ENCODE measurements around the gene TBPL1. TPM values are rescaled to one million over a fixed set of nuclear protein-coding genes. Genes with fewer than 3 reads are reported as not detected.

Gene TBPL1
- total and polyA plus RNA-seq, 7 experiments from 2014 or later: 21.0 to 51.2 (median 31.2) TPM

- Histone ChIP-seq H3K4me3 (ENCODE audit: low read length) (no peak overlapping the region), H3K36me3 (ENCODE audit: control insufficient read depth in 2 of 3, insufficient read depth in 3 of 3, low read length in 3 of 3) (no peaks in the 10 kb centered on the region), H3K27me3 (ENCODE audit: control insufficient read depth in 2 of 2, insufficient read depth in 2 of 2, low read length in 2 of 2) (no peaks in the 10 kb centered on the region), H3K9me3 (ENCODE audit: control insufficient read depth in 2 of 3, low read length in 3 of 3) (no peaks in the 10 kb centered on the region), H3K27ac (ENCODE audit: low read depth, low read length) (no peak overlapping the region), H3K4me1 (ENCODE audit: control insufficient read depth in 2 of 2, insufficient read depth in 2 of 2, low read length in 2 of 2) (no peaks in the 10 kb centered on the region)
- H3K36me3 Mint-ChIP-seq: no peaks in the 10 kb centered on the region
- ATAC-seq: no peak
- intact Hi-C loops (cut with micrococcal nuclease): no loop called here
- ChIA-PET POLR2A (no interaction called here), CTCF (no interaction called here)
- H3K27ac Mint-ChIP-seq: no peak overlapping the region
- H3K4me1 Mint-ChIP-seq: peaks cover 0 to 4% (median 0%) of the 10 kb centered on the region in 7 donors
- no peaks in the 10 kb centered on the region for H3K9me3 Mint-ChIP-seq
- H3K27me3 Mint-ChIP-seq: peaks cover 0 to 10% (median 0%) of the 10 kb centered on the region in 5 donors
- no peak for DNase-seq
- H3K4me3 Mint-ChIP-seq: no peak overlapping the region
Observed at GRCh38 chr6:134026597-134026996, 73.6 kb downstream of the TBPL1 start.

GRCh38 chr6:134028438-134028837, 75.4 kb downstream of the TBPL1 start:
- Mint-ChIP-seq H3K27ac (no peak overlapping the region), H3K36me3 (no peaks in the 10 kb centered on the region), H3K9me3 (no peaks in the 10 kb centered on the region), H3K4me1 (no peaks in the 10 kb centered on the region), H3K4me3 (no peak overlapping the region), H3K27me3 (peaks cover 0 to 12% (median 0%) of the 10 kb centered on the region in 5 donors)
- Histone ChIP-seq H3K36me3 (ENCODE audit: control insufficient read depth in 2 of 3, insufficient read depth in 3 of 3, low read length in 3 of 3) (no peaks in the 10 kb centered on the region), H3K9me3 (ENCODE audit: control insufficient read depth in 2 of 3, low read length in 3 of 3) (no peaks in the 10 kb centered on the region), H3K4me3 (ENCODE audit: low read length) (no peak overlapping the region), H3K27ac (ENCODE audit: low read depth, low read length) (no peak overlapping the region), H3K27me3 (ENCODE audit: control insufficient read depth in 2 of 2, insufficient read depth in 2 of 2, low read length in 2 of 2) (no peaks in the 10 kb centered on the region), H3K4me1 (ENCODE audit: control insufficient read depth in 2 of 2, insufficient read depth in 2 of 2, low read length in 2 of 2) (no peaks in the 10 kb centered on the region)
- intact Hi-C loops (cut with micrococcal nuclease): no loop called here
- DNase-seq: no peak
- POLR2A ChIA-PET: interaction anchor here (0.6 kb wide), 1 partner anchor 1924 kb away, joined by 8 read pairs; no protein-coding TSS in a partner anchor
- ATAC-seq: no peak
- CTCF ChIA-PET: no interaction called here

GRCh38 chr6:134029495-134030455, 76.8 kb downstream of the TBPL1 start:
- peaks cover 0 to 12% (median 0%) of the 10 kb centered on the region in 5 donors for H3K27me3 Mint-ChIP-seq
- intact Hi-C loops (cut with micrococcal nuclease): no loop called here
- H3K4me1 ChIP-seq (ENCODE audit: control insufficient read depth in 2 of 2, insufficient read depth in 2 of 2, low read length in 2 of 2): no peaks in the 10 kb centered on the region
- H3K4me1 Mint-ChIP-seq: peaks cover 0 to 8% (median 5%) of the 10 kb centered on the region in 7 donors
- H3K27ac ChIP-seq (ENCODE audit: low read depth, low read length): no peak overlapping the region
- DNase-seq (no peak), ATAC-seq (no peak)
- no peaks in the 10 kb centered on the region for H3K36me3 Mint-ChIP-seq
- ChIA-PET POLR2A (no interaction called here), CTCF (no interaction called here)
- no peaks in the 10 kb centered on the region for H3K9me3 ChIP-seq (ENCODE audit: control insufficient read depth in 2 of 3, low read length in 3 of 3)
- no peaks in the 10 kb centered on the region for H3K27me3 ChIP-seq (ENCODE audit: control insufficient read depth in 2 of 2, insufficient read depth in 2 of 2, low read length in 2 of 2)
- H3K9me3 Mint-ChIP-seq: no peaks in the 10 kb centered on the region
- H3K36me3 ChIP-seq (ENCODE audit: control insufficient read depth in 2 of 3, insufficient read depth in 3 of 3, low read length in 3 of 3): no peaks in the 10 kb centered on the region
- no peak overlapping the region for H3K4me3 Mint-ChIP-seq
- no peak overlapping the region for H3K27ac Mint-ChIP-seq
- H3K4me3 ChIP-seq (ENCODE audit: low read length): no peak overlapping the region

GRCh38 chr6:134031696-134032255, 78.8 kb downstream of the TBPL1 start:
- intact Hi-C loops (cut with micrococcal nuclease): no loop called here
- Mint-ChIP-seq H3K4me1 (peaks cover 0 to 17% (median 8%) of the 10 kb centered on the region in 7 donors), H3K9me3 (no peaks in the 10 kb centered on the region), H3K27me3 (peaks cover 0 to 10% (median 0%) of the 10 kb centered on the region in 5 donors), H3K36me3 (no peaks in the 10 kb centered on the region), H3K4me3 (no peak overlapping the region), H3K27ac (no peak overlapping the region)
- H3K4me1 ChIP-seq (ENCODE audit: control insufficient read depth in 2 of 2, insufficient read depth in 2 of 2, low read length in 2 of 2): no peaks in the 10 kb centered on the region
- no peaks in the 10 kb centered on the region for H3K27me3 ChIP-seq (ENCODE audit: control insufficient read depth in 2 of 2, insufficient read depth in 2 of 2, low read length in 2 of 2)
- no peak overlapping the region for H3K27ac ChIP-seq (ENCODE audit: low read depth, low read length)
- no peak for ATAC-seq
- DNase-seq: no peak
- CTCF ChIA-PET: interaction anchor here (1.1 kb wide), 1 partner anchor 32 kb away, joined by 3 read pairs; no protein-coding TSS in a partner anchor
- no peaks in the 10 kb centered on the region for H3K9me3 ChIP-seq (ENCODE audit: control insufficient read depth in 2 of 3, low read length in 3 of 3)
- POLR2A ChIA-PET: no interaction called here
- H3K4me3 ChIP-seq (ENCODE audit: low read length): no peak overlapping the region
- H3K36me3 ChIP-seq (ENCODE audit: control insufficient read depth in 2 of 3, insufficient read depth in 3 of 3, low read length in 3 of 3): no peaks in the 10 kb centered on the region

GRCh38 chr6:134034478-134034877, 81.5 kb downstream of the TBPL1 start:
- no peaks in the 10 kb centered on the region for H3K9me3 Mint-ChIP-seq
- Histone ChIP-seq H3K27me3 (ENCODE audit: control insufficient read depth in 2 of 2, insufficient read depth in 2 of 2, low read length in 2 of 2) (no peaks in the 10 kb centered on the region), H3K27ac (ENCODE audit: low read depth, low read length) (no peak overlapping the region), H3K9me3 (ENCODE audit: control insufficient read depth in 2 of 3, low read length in 3 of 3) (no peaks in the 10 kb centered on the region), H3K36me3 (ENCODE audit: control insufficient read depth in 2 of 3, insufficient read depth in 3 of 3, low read length in 3 of 3) (no peaks in the 10 kb centered on the region), H3K4me1 (ENCODE audit: control insufficient read depth in 2 of 2, insufficient read depth in 2 of 2, low read length in 2 of 2) (no peaks in the 10 kb centered on the region), H3K4me3 (ENCODE audit: low read length) (no peak overlapping the region)
- intact Hi-C loops (cut with micrococcal nuclease): no loop called here
- no peak overlapping the region for H3K4me3 Mint-ChIP-seq
- ChIA-PET CTCF (no interaction called here), POLR2A (no interaction called here)
- H3K36me3 Mint-ChIP-seq: no peaks in the 10 kb centered on the region
- no peak for DNase-seq
- H3K27me3 Mint-ChIP-seq: peaks cover 0 to 6% (median 0%) of the 10 kb centered on the region in 5 donors
- H3K4me1 Mint-ChIP-seq: peaks cover 0 to 17% (median 8%) of the 10 kb centered on the region in 7 donors
- no peak for ATAC-seq
- H3K27ac Mint-ChIP-seq: no peak overlapping the region

- Mint-ChIP-seq H3K27ac (no peak overlapping the region), H3K9me3 (no peaks in the 10 kb centered on the region), H3K36me3 (no peaks in the 10 kb centered on the region), H3K4me3 (no peak overlapping the region), H3K4me1 (peaks cover 0 to 17% (median 8%) of the 10 kb centered on the region in 7 donors), H3K27me3 (peaks cover 0 to 4% (median 0%) of the 10 kb centered on the region in 5 donors)
- DNase-seq: no peak
- intact Hi-C loops (cut with micrococcal nuclease): no loop called here
- Histone ChIP-seq H3K27ac (ENCODE audit: low read depth, low read length) (no peak overlapping the region), H3K4me3 (ENCODE audit: low read length) (no peak overlapping the region), H3K4me1 (ENCODE audit: control insufficient read depth in 2 of 2, insufficient read depth in 2 of 2, low read length in 2 of 2) (no peaks in the 10 kb centered on the region), H3K27me3 (ENCODE audit: control insufficient read depth in 2 of 2, insufficient read depth in 2 of 2, low read length in 2 of 2) (no peaks in the 10 kb centered on the region), H3K9me3 (ENCODE audit: control insufficient read depth in 2 of 3, low read length in 3 of 3) (no peaks in the 10 kb centered on the region), H3K36me3 (ENCODE audit: control insufficient read depth in 2 of 3, insufficient read depth in 3 of 3, low read length in 3 of 3) (no peaks in the 10 kb centered on the region)
- ATAC-seq: no peak
- CTCF ChIA-PET: interaction anchor here (0.7 kb wide), 1 partner anchor 586 kb away, joined by 4 read pairs; no protein-coding TSS in a partner anchor
- POLR2A ChIA-PET: no interaction called here
Observed at GRCh38 chr6:134034961-134035822, 82.2 kb downstream of the TBPL1 start.
